Left renal pelvis (tissue), 4 donors: ENCODE measurements around the gene SERTM2. TPM values are rescaled to one million over a fixed set of nuclear protein-coding genes. Genes with fewer than 3 reads are reported as not detected.
A peak's percentile ranks its signal among the peaks of the same experiment; 100 is the strongest.
"Not testable (repeated sequence)": the region's sequence is repeated elsewhere in the genome, so short reads cannot be mapped to it uniquely, and the experiment has no call there.

Experiments
- DNase-seq, 4 donors: peaks; one replicate each; pipeline ENCODE4 v3.0.0-alpha.2; 2013; ENCODE audit warnings: low read depth in 4 of 4, low spot score in 3 of 4
- polyA plus RNA-seq, 4 donors: library from polyadenylated mRNA; unstranded; fragments of 120-200 nt; gene quantifications; one replicate each; pipeline ENCODE4 v1.2.1, GENCODE V29; 2013; ENCODE audit not compliant: insufficient read length in 4 of 4

Gene SERTM2
- polyA plus RNA-seq, result under 1 TPM in 2 of 4 donors, not detected in 2; 0.04 to 0.06 TPM

GRCh38 chrX:111511477-111511876 lies at the start of gene SERTM2:
Gene SERTM2, plus strand, starts transcription at chrX:111511645. Its CDS starts 7,213 bp downstream, at chrX:111518858.
- no peak for DNase-seq

- DNase-seq, result no peak
Observed at GRCh38 chrX:111465669-111466068, 45.8 kb upstream of the SERTM2 start.

- no peak for DNase-seq
Observed at GRCh38 chrX:111467896-111468295, 43.5 kb upstream of the SERTM2 start.

- no peak for DNase-seq
Observed at GRCh38 chrX:111470681-111471403, 40.6 kb upstream of the SERTM2 start.

GRCh38 chrX:111481896-111482295 lies 29.5 kb upstream of the SERTM2 start:
- no peak for DNase-seq

- peak; percentile 10 to 52 (median 35) for DNase-seq
Observed at GRCh38 chrX:111483135-111483534, 28.3 kb upstream of the SERTM2 start.

GRCh38 chrX:111483881-111484280 lies 27.6 kb upstream of the SERTM2 start:
- no peak for DNase-seq

- no peak for DNase-seq
Observed at GRCh38 chrX:111490688-111491087, 20.8 kb upstream of the SERTM2 start.

GRCh38 chrX:111492085-111492484 lies 19.4 kb upstream of the SERTM2 start:
- no peak for DNase-seq

- DNase-seq, result no peak
Observed at GRCh38 chrX:111498538-111499103, 12.8 kb upstream of the SERTM2 start.

- no peak for DNase-seq
Observed at GRCh38 chrX:111503485-111503993, 7.9 kb upstream of the SERTM2 start.

GRCh38 chrX:111504941-111505340 lies 6.5 kb upstream of the SERTM2 start:
- DNase-seq, result no peak

- no peak for DNase-seq
Observed at GRCh38 chrX:111505783-111506182, 5.7 kb upstream of the SERTM2 start.

- no peak for DNase-seq
Observed at GRCh38 chrX:111506826-111507225, 4.6 kb upstream of the SERTM2 start.

GRCh38 chrX:111507933-111508332 lies 3.5 kb upstream of the SERTM2 start:
- no peak for DNase-seq

- no peak for DNase-seq
Observed at GRCh38 chrX:111515298-111515697, 3.9 kb downstream of the SERTM2 start.

GRCh38 chrX:111518667-111519066 lies 7.2 kb downstream of the SERTM2 start:
- DNase-seq, result no peak

GRCh38 chrX:111519215-111519614 lies 7.8 kb downstream of the SERTM2 start:
- DNase-seq, result peak in 3 of 4 donors; percentile 10 to 36 (median 14)

GRCh38 chrX:111520506-111520905 lies 9.1 kb downstream of the SERTM2 start:
- no peak for DNase-seq

GRCh38 chrX:111521169-111521568 lies 9.7 kb downstream of the SERTM2 start:
- no peak for DNase-seq

- no peak for DNase-seq
Observed at GRCh38 chrX:111543212-111543741, 31.8 kb downstream of the SERTM2 start.

- DNase-seq, result not testable (repeated sequence)
Observed at GRCh38 chrX:111549235-111549634, 37.8 kb downstream of the SERTM2 start.
